Glutamatergic neuron (in vitro differentiated cells): ENCODE results near the gene LDLRAD4. TPM values are rescaled to one million over a fixed set of nuclear protein-coding genes. Genes with fewer than 3 reads are reported as not detected.
"Not testable (repeated sequence)": the region's sequence is repeated elsewhere in the genome, so short reads cannot be mapped to it uniquely, and the experiment has no call there.

Source experiments
- DNase-seq: peaks from one replicate; pipeline ENCODE4 v3.0.0; 2022
- H3K27ac Mint-ChIP-seq: one replicate; pipeline ENCODE4 v1.8.0; 2020; ENCODE audit warnings: mild to moderate bottlenecking, mixed read lengths, inconsistent platforms; ENCODE audit not compliant: unreplicated experiment
- H3K27me3 Mint-ChIP-seq: one replicate; pipeline ENCODE4 v1.8.0; 2020; ENCODE audit warnings: mild to moderate bottlenecking, moderate library complexity, mixed read lengths, inconsistent platforms; ENCODE audit not compliant: unreplicated experiment
- H3K36me3 Mint-ChIP-seq: one replicate; pipeline ENCODE4 v1.8.0; 2020; ENCODE audit warnings: mild to moderate bottlenecking, mixed read lengths, inconsistent platforms; ENCODE audit not compliant: unreplicated experiment
- H3K4me1 Mint-ChIP-seq: one replicate; pipeline ENCODE4 v1.8.0; 2020; ENCODE audit warnings: mild to moderate bottlenecking, low read depth, mixed read lengths, inconsistent platforms; ENCODE audit not compliant: unreplicated experiment
- H3K4me3 Mint-ChIP-seq: one replicate; pipeline ENCODE4 v1.8.0; 2020; ENCODE audit warnings: mild to moderate bottlenecking, mixed read lengths, inconsistent platforms; ENCODE audit not compliant: unreplicated experiment
- H3K9me3 Mint-ChIP-seq: one replicate; pipeline ENCODE4 v1.8.0; 2020; ENCODE audit warnings: mild to moderate bottlenecking, moderate library complexity, mixed read lengths, inconsistent platforms; ENCODE audit not compliant: unreplicated experiment
- total RNA-seq: library from RNA; stranded (reverse); fragmentation: NEBNext Ultra II Directional; extraction: Animal tissue kit (Norgen Biotek cat#: 25700); gene quantifications from one replicate; pipeline ENCODE4 v1.2.1, GENCODE V29; 2021; ENCODE audit not compliant: unreplicated experiment
- TF ChIP-seq, protein P1 (sequence below): fragments of 200-600 bp; sonication (generic); IDR thresholded peaks from one replicate; pipeline ENCODE4 v1.5.0; 2021; ENCODE audit not compliant: partially characterized antibody, unreplicated experiment

LDLRAD4 gene
- total RNA-seq, 1 donor from 2014 or later = 0.29 TPM

DNA sequence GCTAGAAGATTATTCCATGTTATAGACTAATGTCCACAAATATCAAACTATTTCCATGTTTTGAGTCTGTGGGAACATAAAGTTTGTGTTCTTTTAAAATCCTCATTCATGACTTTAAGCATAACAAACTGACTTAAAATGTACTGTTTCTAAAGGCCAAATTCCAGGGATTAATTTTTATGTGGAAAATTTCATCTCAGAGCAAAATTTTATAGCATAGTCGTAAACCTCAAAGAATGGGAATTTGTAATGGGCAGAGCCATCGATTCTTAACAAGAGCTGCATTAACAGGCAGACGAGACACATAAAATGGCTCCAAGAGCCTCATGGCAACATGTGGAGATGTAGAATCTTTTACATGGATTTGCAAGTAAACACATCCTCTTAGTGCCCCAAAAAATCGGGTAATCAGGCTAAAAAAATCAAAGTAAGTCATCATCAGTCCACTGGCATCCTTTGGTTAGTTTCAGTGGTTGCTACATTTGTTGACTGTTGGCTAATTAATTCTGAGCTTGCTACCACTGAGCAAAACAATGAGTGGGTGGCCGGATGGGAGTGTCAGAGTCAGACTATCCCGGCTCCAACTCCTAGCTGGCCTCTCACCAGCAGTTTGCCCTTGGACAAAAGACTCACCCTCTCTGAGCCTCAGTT, 388.2 kb downstream of the LDLRAD4 start:
- Mint-ChIP-seq H3K36me3 (no peaks in the 10 kb centered on the region), H3K4me1 (peaks cover 8% of the 10 kb centered on the region), H3K27ac (no peak overlapping the region), H3K9me3 (no peaks in the 10 kb centered on the region), H3K4me3 (no peak overlapping the region), H3K27me3 (no peaks in the 10 kb centered on the region)
- TF ChIP-seq, protein P1, sequence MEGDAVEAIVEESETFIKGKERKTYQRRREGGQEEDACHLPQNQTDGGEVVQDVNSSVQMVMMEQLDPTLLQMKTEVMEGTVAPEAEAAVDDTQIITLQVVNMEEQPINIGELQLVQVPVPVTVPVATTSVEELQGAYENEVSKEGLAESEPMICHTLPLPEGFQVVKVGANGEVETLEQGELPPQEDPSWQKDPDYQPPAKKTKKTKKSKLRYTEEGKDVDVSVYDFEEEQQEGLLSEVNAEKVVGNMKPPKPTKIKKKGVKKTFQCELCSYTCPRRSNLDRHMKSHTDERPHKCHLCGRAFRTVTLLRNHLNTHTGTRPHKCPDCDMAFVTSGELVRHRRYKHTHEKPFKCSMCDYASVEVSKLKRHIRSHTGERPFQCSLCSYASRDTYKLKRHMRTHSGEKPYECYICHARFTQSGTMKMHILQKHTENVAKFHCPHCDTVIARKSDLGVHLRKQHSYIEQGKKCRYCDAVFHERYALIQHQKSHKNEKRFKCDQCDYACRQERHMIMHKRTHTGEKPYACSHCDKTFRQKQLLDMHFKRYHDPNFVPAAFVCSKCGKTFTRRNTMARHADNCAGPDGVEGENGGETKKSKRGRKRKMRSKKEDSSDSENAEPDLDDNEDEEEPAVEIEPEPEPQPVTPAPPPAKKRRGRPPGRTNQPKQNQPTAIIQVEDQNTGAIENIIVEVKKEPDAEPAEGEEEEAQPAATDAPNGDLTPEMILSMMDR = no peak
- no peak for DNase-seq

DNA sequence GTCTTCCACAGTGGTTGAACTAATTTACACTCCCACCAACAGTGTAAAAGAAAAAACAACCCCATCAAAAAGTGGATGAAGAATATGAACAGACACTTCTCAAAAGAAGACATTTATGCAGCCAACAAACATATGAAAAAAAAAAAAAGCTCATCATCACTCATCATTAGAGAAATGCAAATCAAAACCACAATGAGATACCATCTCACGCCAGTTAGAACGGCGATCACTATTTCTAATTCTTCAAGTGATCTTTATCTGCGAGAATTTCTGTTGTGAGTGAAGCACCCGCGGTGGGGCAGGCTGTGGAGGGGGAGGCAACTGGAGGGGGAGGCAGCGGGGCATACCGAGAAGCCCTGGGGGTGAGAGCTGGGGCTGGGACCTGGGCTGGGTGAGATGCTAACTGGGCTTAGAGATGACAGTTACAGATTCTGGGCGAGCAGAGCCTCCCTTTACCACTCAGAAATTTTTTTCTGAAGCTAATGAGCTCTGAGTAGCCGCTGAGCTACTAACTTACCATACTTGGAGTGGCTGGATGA, 389.5 kb downstream of the LDLRAD4 start:
- H3K4me3 Mint-ChIP-seq, H3K9me3 Mint-ChIP-seq, DNase-seq, H3K27me3 Mint-ChIP-seq, H3K36me3 Mint-ChIP-seq, H3K27ac Mint-ChIP-seq, H3K4me1 Mint-ChIP-seq: not testable (repeated sequence)

DNA sequence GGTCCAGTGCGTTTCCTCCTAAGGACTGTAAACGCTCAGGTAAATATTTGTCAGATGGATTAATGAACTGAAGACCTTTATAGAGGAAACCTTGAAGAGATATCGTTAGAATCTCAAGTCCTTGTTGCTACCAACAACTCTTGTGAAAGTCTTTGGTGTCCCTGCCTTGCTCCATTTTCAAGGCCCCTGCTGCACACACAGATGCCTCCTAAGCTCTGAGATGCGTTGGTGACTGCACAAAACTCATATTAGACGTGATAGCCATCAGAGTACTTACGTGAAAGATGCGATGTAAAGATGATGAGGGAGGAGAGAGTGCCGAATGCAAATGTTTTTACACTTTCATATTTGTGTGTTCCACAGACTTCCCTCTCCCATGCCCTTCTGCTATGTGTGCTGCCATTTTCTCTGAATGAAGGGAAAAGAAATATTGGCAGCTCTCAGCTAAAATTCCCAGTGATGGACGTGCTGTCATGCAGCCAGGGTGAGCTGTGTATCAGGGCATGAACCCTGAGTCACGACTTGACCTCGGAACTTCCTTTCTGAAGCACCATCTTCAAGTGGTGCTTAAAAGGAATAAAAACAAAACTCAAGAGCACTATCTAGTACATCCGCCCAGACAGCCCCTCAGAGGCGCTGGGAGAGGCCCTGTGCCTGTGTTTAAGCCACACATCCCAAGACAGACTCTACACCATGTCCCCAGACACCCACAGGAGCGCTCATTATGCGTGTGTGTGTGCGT, 390.4 kb downstream of the LDLRAD4 start:
- no peak for DNase-seq
- H3K9me3 Mint-ChIP-seq = no peaks in the 10 kb centered on the region
- H3K36me3 Mint-ChIP-seq = no peaks in the 10 kb centered on the region
- TF ChIP-seq, protein P1 = no peak
- no peak overlapping the region for H3K4me3 Mint-ChIP-seq
- peaks cover 2% of the 10 kb centered on the region for H3K27me3 Mint-ChIP-seq
- no peak overlapping the region for H3K27ac Mint-ChIP-seq
- H3K4me1 Mint-ChIP-seq = peaks cover 8% of the 10 kb centered on the region

DNA sequence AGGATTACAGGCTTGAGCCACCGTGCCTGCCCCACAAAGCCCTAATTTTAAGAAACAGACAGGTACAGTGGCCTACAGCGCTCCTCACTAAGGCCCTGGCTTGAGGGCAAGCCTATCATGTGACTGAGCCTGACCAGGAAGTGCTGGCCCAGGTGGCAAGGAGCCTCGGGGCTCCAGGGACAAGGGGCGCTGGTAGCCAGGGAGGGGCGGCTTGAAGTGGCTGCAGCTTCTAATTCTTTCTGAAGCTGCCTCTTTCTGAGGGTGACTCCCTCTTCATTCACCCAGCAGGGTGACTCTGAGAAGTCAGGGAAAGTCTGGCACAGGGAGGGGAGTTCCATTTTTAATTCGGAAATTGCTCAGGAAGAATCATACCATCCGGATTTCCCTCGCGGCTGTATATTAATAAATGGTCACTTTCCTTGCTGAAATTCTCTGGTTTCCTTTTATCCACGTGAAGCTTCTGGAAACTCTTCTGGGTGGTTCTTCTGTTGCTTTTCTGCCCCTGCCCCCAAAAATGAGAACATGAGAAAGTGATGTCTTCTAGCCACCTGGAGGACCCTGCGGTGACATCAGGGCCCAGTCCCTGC, 392.1 kb downstream of the LDLRAD4 start:
- no peaks in the 10 kb centered on the region for H3K36me3 Mint-ChIP-seq
- no peak overlapping the region for H3K27ac Mint-ChIP-seq
- H3K4me3 Mint-ChIP-seq = no peak overlapping the region
- peaks cover 8% of the 10 kb centered on the region for H3K4me1 Mint-ChIP-seq
- no peaks in the 10 kb centered on the region for H3K9me3 Mint-ChIP-seq
- TF ChIP-seq, protein P1 = no peak
- peaks cover 2% of the 10 kb centered on the region for H3K27me3 Mint-ChIP-seq
- DNase-seq = no peak

DNA sequence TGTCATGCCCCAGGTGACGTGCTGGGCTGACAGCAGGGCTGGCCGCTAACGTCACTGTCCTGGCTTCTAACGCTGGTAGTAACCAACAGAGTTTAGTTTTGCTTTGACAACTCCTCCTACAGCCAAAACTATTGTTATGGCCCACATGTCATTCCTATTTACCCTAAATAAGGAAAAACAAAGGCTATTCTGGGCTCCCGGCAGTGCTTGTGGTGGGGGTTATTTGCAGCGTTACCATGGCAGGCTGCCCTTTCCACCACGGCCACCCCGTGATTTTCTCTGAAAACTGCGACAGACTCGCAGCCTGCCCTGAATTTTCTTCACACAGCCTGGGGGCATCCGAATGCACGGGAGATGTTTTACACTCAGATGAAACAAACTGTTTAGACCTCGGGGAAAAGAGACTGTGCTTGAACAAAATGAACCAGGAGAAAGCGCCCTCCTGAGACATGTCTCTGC, 392.6 kb downstream of the LDLRAD4 start:
- H3K27me3 Mint-ChIP-seq = peaks cover 2% of the 10 kb centered on the region
- no peak overlapping the region for H3K4me3 Mint-ChIP-seq
- no peaks in the 10 kb centered on the region for H3K36me3 Mint-ChIP-seq
- DNase-seq = no peak
- H3K4me1 Mint-ChIP-seq = peaks cover 8% of the 10 kb centered on the region
- no peaks in the 10 kb centered on the region for H3K9me3 Mint-ChIP-seq
- no peak overlapping the region for H3K27ac Mint-ChIP-seq
- TF ChIP-seq, protein P1 = no peak
